ENCODE results near the gene SASH3.

- no peak for TF ChIP-seq CTCF (IDR thresholded peaks at IDR 0.05 in 2 of 3, conservative IDR thresholded peaks at IDR 0.05 in 1 of 3; ENCODE audit: borderline replicate concordance in 1 of 3, insufficient read depth in 1 of 3, low read depth in 2 of 3, low read length in 2 of 3)
- TF ChIP-seq EZH2 (IDR thresholded peaks at IDR 0.05) = no peak
- TF ChIP-seq POLR2A (IDR thresholded peaks at IDR 0.05; ENCODE audit: borderline replicate concordance, extremely low read depth, insufficient read depth, insufficient read length) = no peak
- no peak for TF ChIP-seq TCF7L2 (IDR thresholded peaks at IDR 0.05; ENCODE audit: borderline replicate concordance, extremely low read depth, insufficient read depth, insufficient read length)
- TF ChIP-seq YY1 (IDR thresholded peaks at IDR 0.05; ENCODE audit: extremely low read depth, insufficient replicate concordance, low read depth, low read length) = no peak
Observed at GRCh38 chrX:129830494-129830893, 50.7 kb downstream of the SASH3 start.

All from HCT116 (cell line).